GM21367 (cell line): Measurements from ENCODE around the gene RAP1GAP.

ENCODE experiments used
- ATAC-seq: cut with Tn5 transposase; IDR thresholded peaks from one replicate; pipeline ENCODE4 v1.9.1; 2021; ENCODE audit not compliant: unreplicated experiment

RAP1GAP gene

DNA sequence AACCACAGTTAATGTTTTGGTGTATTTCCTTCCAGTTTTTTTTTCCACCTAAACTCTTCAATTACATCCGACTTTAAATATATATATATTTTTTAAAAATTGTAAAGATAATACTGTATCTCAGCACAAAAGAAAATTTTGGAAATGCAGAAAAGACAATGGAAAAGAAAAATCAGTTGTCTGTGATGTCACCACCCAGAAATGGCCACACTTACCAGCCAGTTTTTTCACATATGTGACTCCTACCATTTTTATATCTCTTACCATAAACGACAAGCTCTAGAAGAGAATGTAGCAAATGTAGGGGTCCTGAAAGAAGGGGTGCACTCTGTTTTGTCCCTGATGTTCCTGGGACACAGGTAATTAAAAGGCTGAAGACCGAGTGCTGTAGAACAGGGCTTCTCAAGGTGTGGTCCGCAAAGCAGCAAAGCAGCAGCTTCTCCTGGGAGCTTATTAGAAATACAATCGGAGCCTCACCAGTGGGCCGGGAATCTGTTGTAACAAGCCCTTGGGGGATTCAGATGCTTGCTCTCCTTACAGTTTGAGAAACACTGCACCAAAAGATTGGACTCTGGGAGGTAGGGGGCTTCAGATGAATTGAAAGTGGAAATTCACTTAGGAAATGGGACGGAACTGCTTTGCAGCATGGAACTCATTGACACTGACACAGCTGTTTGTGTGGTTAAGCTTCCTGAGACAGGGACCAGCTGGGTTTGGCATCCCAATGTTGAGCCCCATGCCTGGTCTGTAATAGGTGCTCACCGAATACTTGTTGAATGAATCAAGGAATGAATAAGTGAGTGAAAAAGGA lies 115.8 kb downstream of the RAP1GAP start:
- ATAC-seq: no peak

GRCh38 chr1:21552715-21553114 lies 116.4 kb downstream of the RAP1GAP start:
- no peak for ATAC-seq

DNA sequence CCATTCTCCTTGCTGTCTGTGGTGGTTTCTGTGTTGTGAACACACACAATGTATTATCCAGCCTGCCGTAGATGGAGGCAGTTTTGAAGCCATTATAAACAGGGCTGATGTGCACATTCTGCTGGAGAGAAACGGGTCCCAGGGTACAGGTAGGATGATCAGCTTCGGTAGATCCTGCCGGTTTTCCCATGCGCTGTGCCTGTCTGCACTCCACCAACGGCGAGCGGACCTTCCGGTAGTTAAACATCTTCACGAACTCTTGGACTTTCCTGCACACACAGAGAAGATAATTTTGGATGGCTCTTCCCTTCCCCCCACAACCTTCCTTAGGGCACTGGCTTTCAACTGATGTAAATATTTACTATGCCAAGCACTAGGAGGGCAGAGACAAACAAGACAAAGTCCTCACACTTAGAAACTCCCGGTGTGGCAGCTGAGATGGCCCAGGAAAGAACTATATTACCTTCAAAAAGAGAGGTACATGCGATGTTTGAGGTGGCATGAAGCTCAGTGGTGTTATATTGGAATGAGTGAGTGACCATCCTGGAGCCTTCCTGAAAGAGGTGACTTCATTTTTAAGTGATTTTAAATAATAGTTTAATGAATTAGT lies 118.2 kb downstream of the RAP1GAP start:
- no peak for ATAC-seq

DNA sequence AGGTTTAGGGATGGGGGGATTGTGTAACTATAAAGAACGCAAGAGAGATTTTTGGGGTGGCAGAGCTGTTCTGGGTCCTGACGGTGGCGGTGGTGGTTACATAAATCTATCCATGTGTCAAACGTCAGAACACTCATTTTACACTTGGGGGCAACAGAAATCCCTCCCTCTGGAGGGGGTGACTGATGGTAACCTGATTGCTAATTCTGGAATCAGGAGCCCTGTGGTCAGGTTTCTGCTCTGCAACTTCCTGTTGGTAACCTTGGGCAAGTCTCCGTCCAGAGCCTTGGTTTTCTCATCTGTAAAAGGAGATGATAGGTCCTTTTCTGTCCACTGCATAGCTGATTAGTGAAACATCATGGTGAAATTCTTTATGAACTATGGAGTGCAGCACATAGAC lies 119.1 kb downstream of the RAP1GAP start:
- no peak for ATAC-seq

DNA sequence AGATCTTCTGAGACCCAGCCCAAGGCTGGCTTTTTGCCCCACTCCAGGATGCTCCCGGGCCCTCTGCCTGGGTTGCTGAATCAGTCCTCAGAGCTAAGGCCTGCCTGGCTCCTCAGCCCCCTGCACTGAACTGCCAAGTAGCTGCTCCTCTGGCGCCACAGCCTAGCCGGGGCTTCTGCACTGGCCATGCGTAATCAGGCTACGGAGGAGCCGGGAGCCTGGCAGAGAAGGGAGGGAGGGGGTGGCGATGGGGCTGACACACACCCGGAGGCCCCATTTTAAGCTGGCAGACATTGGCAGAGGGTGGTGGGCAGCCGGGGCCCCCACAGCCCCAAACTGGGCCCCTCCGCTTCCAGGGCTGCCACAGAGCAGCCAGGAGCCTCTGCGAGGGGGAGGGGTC lies 121.3 kb downstream of the RAP1GAP start:
- ATAC-seq: no peak
